Activated naive CD8-positive, alpha-beta T cell treated with anti-CD3 and anti-CD28 coated beads, Interleukin-2, amount 50 U/mL, for 16 hours (primary cell): Measurements from ENCODE around the gene TAF11L4.
"Not testable (repeated sequence)": the region's sequence is repeated elsewhere in the genome, so short reads cannot be mapped to it uniquely, and the experiment has no call there.

Source experiments
- DNase-seq: peaks from one replicate; pipeline ENCODE4 v3.0.0-alpha.2; 2020; ENCODE audit warnings: low read depth, low spot score

Gene TAF11L4

DNA sequence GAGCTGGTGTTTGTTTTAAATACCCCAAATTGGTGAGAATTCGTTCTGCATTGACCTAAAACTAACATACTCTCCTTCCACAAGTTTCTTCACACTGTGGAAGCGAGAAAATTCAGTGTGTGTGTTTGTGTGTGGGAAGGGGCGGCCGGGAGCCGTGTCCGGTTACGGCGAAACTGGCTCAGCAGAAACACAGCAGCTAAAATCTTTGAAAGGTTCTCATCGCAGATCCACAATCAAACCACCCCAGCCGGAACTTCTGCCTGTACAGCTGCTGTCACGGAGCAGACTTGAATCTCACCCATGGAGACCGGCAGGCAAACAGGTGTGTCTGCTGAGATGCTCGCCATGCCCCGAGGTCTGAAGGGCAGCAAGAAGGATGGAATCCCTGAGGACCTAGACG lies at the start of gene TAF11L4:
Gene TAF11L4 (plus strand): TSS at position 301 of the 400 bp plus-strand sequence.
- DNase-seq: not testable (repeated sequence)

DNA sequence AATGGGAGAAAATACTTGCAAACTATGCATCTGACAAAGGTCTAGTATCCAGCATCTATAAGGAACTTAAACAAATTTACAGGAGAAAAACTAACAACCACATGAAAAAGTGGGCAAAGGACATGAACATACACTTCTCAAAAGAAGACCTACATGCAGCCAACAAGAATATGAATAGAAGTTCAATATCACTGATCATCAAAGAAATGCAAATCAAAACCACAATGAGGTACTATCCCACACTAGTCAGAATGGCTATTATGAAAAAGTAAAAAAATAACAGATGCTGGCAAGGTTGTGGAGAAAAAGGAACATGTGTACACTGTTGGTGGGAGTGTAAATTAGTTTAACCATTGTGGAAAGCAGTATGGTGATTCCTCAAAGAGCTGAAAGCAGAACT lies 46.5 kb upstream of the TAF11L4 start:
- not testable (repeated sequence) for DNase-seq

- no peak for DNase-seq
These were observed 44.6 kb upstream of the TAF11L4 start for GRCh38 chr5:17477043-17477442.

DNA sequence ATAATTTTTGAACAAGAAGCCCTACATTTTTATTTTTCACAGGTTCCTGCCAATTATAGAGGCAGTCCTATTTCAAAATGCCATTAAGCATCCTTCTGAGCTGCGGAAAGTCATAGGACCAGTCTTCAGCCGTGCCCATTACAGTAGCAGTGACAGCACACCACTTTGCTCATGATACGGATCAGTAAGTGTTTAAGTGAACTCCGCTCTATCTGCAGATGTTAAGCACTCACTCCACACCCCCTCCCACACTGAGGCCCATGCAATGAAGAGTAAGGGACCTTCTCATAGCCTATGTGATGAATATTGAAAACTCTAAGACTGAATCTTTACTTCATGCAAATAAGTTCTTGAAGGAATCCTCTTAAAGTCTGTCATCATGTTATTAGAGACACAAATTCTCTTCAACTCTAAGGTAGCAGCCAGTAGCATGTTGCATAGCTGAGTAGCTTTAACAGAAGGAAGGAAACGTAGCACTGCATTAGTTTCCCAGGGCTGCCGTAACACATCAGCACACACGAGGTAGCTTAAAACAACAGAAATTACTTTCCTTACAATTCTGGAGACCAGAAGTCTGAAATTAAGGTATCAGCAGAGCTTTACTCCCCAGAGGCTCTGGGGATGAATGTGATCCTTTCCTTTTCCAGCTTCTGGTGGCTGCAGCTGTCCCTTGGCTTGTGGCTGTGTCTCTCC lies 43.9 kb upstream of the TAF11L4 start:
- DNase-seq: no peak

- no peak for DNase-seq
These were observed 40.2 kb upstream of the TAF11L4 start for GRCh38 chr5:17481378-17481777.

GRCh38 chr5:17482790-17483189 lies 38.8 kb upstream of the TAF11L4 start:
- DNase-seq: no peak

- DNase-seq: not testable (repeated sequence)
These were observed 35.0 kb upstream of the TAF11L4 start for GRCh38 chr5:17486464-17487173.

GRCh38 chr5:17487174-17487512 lies 34.5 kb upstream of the TAF11L4 start:
- DNase-seq: no peak

GRCh38 chr5:17491257-17491656 lies 30.3 kb upstream of the TAF11L4 start:
- not testable (repeated sequence) for DNase-seq

- no peak for DNase-seq
These were observed 28.8 kb upstream of the TAF11L4 start for GRCh38 chr5:17492770-17493169.

GRCh38 chr5:17497446-17497845 lies 24.2 kb upstream of the TAF11L4 start:
- no peak for DNase-seq

DNA sequence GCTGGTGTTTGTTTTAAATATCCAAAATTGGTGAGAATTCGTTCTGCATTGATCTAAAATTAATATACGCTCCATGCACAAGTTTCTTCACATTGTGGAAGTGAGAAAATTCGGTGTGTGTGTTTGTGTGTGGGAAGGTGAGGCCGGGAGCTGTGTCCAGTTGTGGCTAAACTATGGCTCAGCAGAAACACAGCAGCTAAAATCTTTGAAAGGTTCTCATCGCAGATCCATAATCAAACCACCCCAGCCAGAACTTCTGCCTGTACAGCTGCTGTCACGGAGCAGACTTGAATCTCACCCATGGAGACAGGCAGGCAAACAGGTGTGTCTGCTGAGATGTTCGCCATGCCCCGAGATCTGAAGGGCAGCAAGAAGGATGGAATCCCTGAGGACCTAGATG lies 23.7 kb upstream of the TAF11L4 start, which contains the start of gene TAF11L2:
Gene TAF11L2 (plus strand): TSS at position 301 of the 400 bp plus-strand sequence.
- DNase-seq: not testable (repeated sequence)

DNA sequence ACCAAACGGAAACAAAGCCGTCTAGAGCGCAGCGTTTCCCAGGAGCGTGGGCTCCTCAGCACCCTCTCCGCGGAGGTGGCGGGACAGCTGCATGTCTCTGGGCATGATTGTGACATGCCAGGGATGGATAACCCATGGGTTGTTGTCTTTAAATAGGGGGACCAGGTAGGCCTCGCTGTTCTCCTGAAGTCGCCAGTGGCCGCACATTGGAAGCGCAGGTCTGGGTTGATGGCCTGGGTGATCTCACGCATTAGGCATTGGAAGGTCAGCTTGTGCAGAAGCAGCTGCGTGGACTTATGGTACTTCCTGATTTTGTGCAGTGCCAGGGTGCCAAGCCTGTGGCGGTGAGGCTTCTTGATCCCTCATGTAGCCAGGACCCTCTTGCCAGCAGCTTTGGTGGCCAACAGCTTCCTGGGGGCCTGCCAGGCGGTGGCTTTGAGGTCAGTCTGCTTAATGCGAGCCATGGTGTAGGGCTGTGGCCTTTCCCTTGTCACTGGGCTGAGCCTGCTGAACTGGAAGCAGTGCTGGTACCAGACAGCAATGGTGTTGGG lies 9.8 kb upstream of the TAF11L4 start:
- no peak for DNase-seq

DNA sequence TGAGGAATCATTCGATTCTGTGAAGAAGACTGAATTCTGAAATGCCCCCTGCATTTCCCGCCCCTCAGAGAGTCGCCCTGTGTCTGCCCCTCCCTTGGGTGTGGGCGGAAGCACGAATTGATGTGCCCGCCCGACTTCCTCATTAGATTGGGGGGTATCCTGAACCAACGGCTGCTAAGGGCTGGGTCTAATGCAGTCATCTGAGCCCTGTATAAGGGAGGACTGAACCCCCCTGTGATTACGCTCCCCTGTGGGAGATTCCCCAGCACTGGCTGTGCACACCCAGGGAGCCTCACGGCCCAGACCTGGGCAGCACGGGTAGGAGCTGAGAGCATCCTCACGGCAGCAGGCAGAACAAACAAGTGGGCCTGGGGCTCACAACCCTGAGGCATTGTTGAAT lies 4.1 kb upstream of the TAF11L4 start:
- not testable (repeated sequence) for DNase-seq

DNA sequence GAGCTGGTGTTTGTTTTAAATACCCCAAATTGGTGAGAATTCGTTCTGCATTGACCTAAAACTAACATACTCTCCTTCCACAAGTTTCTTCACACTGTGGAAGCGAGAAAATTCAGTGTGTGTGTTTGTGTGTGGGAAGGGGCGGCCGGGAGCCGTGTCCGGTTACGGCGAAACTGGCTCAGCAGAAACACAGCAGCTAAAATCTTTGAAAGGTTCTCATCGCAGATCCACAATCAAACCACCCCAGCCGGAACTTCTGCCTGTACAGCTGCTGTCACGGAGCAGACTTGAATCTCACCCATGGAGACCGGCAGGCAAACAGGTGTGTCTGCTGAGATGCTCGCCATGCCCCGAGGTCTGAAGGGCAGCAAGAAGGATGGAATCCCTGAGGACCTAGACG lies 3.5 kb upstream of the TAF11L4 start, which contains the start of gene TAF11L3:
Gene TAF11L3 (plus strand): TSS at position 301 of the 400 bp plus-strand sequence.
- DNase-seq: not testable (repeated sequence)

DNA sequence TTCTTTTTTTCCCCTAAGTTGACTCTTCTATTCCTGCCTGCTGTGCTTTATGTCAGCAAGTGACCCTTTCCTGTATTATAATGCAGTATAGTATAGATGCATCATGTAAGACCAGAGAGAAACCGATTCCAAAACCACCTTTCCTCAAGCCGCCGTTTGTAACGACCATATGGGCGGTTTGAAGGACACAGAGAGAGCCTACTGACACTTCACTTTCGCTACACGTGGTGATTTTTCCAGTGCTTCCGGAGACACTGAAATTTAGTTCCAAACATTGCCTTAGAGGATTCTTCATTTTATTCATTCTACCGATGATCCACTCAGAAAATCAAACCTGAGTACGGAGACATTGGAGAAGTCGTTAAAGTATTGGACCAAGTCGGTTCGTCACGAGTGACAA lies 2.1 kb upstream of the TAF11L4 start:
- not testable (repeated sequence) for DNase-seq

DNA sequence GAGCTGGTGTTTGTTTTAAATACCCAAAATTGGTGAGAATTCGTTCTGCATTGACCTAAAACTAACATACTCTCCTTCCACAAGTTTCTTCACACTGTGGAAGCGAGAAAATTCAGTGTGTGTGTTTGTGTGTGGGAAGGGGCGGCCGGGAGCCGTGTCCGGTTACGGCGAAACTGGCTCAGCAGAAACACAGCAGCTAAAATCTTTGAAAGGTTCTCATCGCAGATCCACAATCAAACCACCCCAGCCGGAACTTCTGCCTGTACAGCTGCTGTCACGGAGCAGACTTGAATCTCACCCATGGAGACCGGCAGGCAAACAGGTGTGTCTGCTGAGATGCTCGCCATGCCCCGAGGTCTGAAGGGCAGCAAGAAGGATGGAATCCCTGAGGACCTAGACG lies 3.3 kb downstream of the TAF11L4 start, which contains the start of gene TAF11L5:
Gene TAF11L5 (plus strand): TSS at position 301 of the 400 bp plus-strand sequence.
- DNase-seq: not testable (repeated sequence)

DNA sequence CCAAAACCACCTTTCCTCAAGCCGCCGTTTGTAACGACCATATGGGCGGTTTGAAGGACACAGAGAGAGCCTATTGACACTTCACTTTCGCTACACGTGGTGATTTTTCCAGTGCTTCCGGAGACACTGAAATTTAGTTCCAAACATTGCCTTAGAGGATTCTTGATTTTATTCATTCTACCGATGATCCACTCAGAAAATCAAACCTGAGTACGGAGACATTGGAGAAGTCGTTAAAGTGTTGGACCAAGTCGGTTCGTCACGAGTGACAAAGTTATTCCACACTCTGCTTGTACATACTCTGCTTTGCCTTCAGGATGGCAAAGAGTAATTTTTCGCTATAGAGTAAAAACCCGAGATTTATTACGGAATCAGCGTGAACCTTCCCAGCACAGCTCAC lies 4.9 kb downstream of the TAF11L4 start:
- DNase-seq: peak; percentile 8

DNA sequence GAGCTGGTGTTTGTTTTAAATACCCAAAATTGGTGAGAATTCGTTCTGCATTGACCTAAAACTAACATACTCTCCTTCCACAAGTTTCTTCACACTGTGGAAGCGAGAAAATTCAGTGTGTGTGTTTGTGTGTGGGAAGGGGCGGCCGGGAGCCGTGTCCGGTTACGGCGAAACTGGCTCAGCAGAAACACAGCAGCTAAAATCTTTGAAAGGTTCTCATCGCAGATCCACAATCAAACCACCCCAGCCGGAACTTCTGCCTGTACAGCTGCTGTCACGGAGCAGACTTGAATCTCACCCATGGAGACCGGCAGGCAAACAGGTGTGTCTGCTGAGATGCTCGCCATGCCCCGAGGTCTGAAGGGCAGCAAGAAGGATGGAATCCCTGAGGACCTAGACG lies 6.8 kb downstream of the TAF11L4 start, which contains the start of gene TAF11L6:
Gene TAF11L6 (plus strand): TSS at position 301 of the 400 bp plus-strand sequence.
- not testable (repeated sequence) for DNase-seq
